ENCODE data around the gene AUTS2. TPM values are rescaled to one million over a fixed set of nuclear protein-coding genes. Genes with fewer than 3 reads are reported as not detected.

Gene AUTS2
- polyA plus RNA-seq, 3 donors, result 0.08 to 0.35 TPM; not detected in 1

DNA sequence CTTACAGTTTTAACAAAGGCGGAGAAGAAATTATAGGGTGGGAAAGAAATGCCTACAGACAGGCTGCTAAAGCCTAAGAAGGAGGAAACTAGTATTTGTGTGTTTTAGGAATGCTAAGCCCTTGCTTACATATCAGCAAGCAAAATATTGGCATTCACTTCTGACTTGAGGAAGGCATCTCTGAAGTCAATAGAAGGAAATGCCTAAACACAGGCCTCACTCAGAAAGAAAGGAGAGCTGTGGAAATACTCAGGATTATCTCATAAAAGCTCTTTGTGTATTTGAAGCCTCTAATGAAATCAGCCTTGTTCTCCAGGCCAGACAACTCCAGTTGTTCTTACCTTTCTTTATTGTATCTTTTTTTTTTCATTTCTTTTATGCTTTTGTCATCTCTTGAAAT is 158.0 kb downstream of the AUTS2 start:
- WGBS (ENCODE audit: insufficient coverage), result 50% methylated on average over 1 of the region's 1 CpG
- no peak for DNase-seq
- no peak overlapping the region for H3K4me2 ChIP-seq (replicated peaks; ENCODE audit: extremely low read depth, low read length, poor library complexity, severe bottlenecking)
- no peak overlapping the region for H3K27ac ChIP-seq (ENCODE audit: low read depth in 1 of 2, low read length in 2 of 2)
- no peaks in the 10 kb centered on the region for H3K9me3 ChIP-seq (replicated peaks in 1 of 2; ENCODE audit: control insufficient read depth in 1 of 2, insufficient read depth in 1 of 2, low read length in 2 of 2)
- Mint-ChIP-seq H3K9me3 (no peaks in the 10 kb centered on the region), H3K27ac (peak overlapping the region in 1 of 7 donors; percentile 37), H3K36me3 (no peaks in the 10 kb centered on the region), H3K4me3 (no peak overlapping the region), H3K4me1 (peaks cover 4% of the 10 kb centered on the region), H3K27me3 (ENCODE audit: low read depth in 3 of 3) (peaks cover 0 to 1% (median 1%) of the 10 kb centered on the region in 3 donors)
- H3K4me3 ChIP-seq (replicated peaks in 1 of 3; ENCODE audit: low read depth in 2 of 3, low read length in 3 of 3), result no peak overlapping the region
- no peak overlapping the region for H2AFZ ChIP-seq (ENCODE audit: insufficient read depth, low read depth, low read length, poor library complexity, severe bottlenecking)
- H3K36me3 ChIP-seq (replicated peaks in 1 of 2; ENCODE audit: control insufficient read depth in 1 of 2, insufficient read depth in 2 of 2, low read length in 2 of 2), result no peaks in the 10 kb centered on the region
- H3K9ac ChIP-seq (ENCODE audit: insufficient read depth, low read length, poor library complexity, severe bottlenecking), result no peak overlapping the region
- H3K79me2 ChIP-seq (ENCODE audit: insufficient read depth, low read length), result no peaks in the 10 kb centered on the region
- no peaks in the 10 kb centered on the region for H3K27me3 ChIP-seq (ENCODE audit: control insufficient read depth in 2 of 2, insufficient read depth in 2 of 2, low read length in 2 of 2)
- no peaks in the 10 kb centered on the region for H3K4me1 ChIP-seq (ENCODE audit: control insufficient read depth in 1 of 2, insufficient read depth in 2 of 2, low read length in 2 of 2)
- intact Hi-C loops (cut with micrococcal nuclease), result no loop called here
- H4K20me1 ChIP-seq (ENCODE audit: insufficient read depth, low read length), result no peaks in the 10 kb centered on the region
- TF ChIP-seq, protein P1, sequence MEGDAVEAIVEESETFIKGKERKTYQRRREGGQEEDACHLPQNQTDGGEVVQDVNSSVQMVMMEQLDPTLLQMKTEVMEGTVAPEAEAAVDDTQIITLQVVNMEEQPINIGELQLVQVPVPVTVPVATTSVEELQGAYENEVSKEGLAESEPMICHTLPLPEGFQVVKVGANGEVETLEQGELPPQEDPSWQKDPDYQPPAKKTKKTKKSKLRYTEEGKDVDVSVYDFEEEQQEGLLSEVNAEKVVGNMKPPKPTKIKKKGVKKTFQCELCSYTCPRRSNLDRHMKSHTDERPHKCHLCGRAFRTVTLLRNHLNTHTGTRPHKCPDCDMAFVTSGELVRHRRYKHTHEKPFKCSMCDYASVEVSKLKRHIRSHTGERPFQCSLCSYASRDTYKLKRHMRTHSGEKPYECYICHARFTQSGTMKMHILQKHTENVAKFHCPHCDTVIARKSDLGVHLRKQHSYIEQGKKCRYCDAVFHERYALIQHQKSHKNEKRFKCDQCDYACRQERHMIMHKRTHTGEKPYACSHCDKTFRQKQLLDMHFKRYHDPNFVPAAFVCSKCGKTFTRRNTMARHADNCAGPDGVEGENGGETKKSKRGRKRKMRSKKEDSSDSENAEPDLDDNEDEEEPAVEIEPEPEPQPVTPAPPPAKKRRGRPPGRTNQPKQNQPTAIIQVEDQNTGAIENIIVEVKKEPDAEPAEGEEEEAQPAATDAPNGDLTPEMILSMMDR (IDR thresholded peaks at IDR 0.05), result no peak

DNA sequence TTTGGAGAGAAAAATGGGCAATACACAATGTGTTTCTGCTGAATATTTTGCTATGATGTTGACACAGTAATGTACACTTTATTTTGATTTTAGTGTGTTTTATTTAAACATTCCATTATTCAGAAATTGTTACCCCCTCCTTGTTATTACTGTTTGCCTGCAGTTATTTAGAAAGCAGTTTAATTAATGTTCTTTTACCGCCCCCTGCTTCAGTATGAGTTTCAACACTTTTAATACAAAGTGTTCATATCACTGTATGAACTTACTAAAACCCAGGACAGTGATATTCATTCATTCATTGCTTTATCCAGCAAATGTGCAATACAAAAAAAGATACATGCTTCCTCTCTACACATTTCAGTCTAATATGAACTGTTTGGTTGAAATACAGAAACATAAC is 159.3 kb downstream of the AUTS2 start:
- Histone ChIP-seq H3K9me3 (replicated peaks in 1 of 2; ENCODE audit: control insufficient read depth in 1 of 2, insufficient read depth in 1 of 2, low read length in 2 of 2) (no peaks in the 10 kb centered on the region), H3K79me2 (ENCODE audit: insufficient read depth, low read length) (no peaks in the 10 kb centered on the region), H3K4me3 (replicated peaks in 1 of 3; ENCODE audit: low read depth in 2 of 3, low read length in 3 of 3) (no peak overlapping the region), H3K9ac (ENCODE audit: insufficient read depth, low read length, poor library complexity, severe bottlenecking) (no peak overlapping the region), H3K4me2 (replicated peaks; ENCODE audit: extremely low read depth, low read length, poor library complexity, severe bottlenecking) (no peak overlapping the region), H2AFZ (ENCODE audit: insufficient read depth, low read depth, low read length, poor library complexity, severe bottlenecking) (no peak overlapping the region), H3K27ac (ENCODE audit: low read depth in 1 of 2, low read length in 2 of 2) (no peak overlapping the region), H4K20me1 (ENCODE audit: insufficient read depth, low read length) (no peaks in the 10 kb centered on the region), H3K27me3 (ENCODE audit: control insufficient read depth in 2 of 2, insufficient read depth in 2 of 2, low read length in 2 of 2) (no peaks in the 10 kb centered on the region), H3K36me3 (replicated peaks in 1 of 2; ENCODE audit: control insufficient read depth in 1 of 2, insufficient read depth in 2 of 2, low read length in 2 of 2) (no peaks in the 10 kb centered on the region), H3K4me1 (ENCODE audit: control insufficient read depth in 1 of 2, insufficient read depth in 2 of 2, low read length in 2 of 2) (no peaks in the 10 kb centered on the region)
- Mint-ChIP-seq H3K36me3 (no peaks in the 10 kb centered on the region), H3K27me3 (ENCODE audit: low read depth in 3 of 3) (peaks cover 0 to 1% (median 1%) of the 10 kb centered on the region in 3 donors), H3K4me1 (peaks cover 4% of the 10 kb centered on the region), H3K9me3 (no peaks in the 10 kb centered on the region), H3K27ac (no peak overlapping the region), H3K4me3 (no peak overlapping the region)
- 80% methylated on average over 1 of the region's 1 CpG for WGBS (ENCODE audit: insufficient coverage)
- TF ChIP-seq, protein P1 (IDR thresholded peaks at IDR 0.05), result no peak
- intact Hi-C loops (cut with micrococcal nuclease), result no loop called here
- DNase-seq, result no peak

All from CD14-positive monocyte (primary cell).